Left ventricle myocardium superior (tissue), 1 donor: ENCODE data around the gene UBE2S. TPM values are rescaled to one million over a fixed set of nuclear protein-coding genes. Genes with fewer than 3 reads are reported as not detected.

ENCODE experiments used
- ATAC-seq: fragments of 200-7000 bp; cut with Tn5 transposase; one replicate; pipeline ENCODE4 v1.9.1; 2020; ENCODE audit warnings: mild to moderate bottlenecking, moderate library complexity
- DNase-seq: peaks from one replicate; pipeline ENCODE4 v3.0.0-alpha.2; 2020
- intact Hi-C: fragments of 100-400 bp; cut with micrococcal nuclease; formaldehyde crosslinking; loops from one replicate; pipeline ENCODE4 v1.11.0; 2022
- total RNA-seq: library from RNA; stranded (reverse); fragmentation: NEBNext Ultra II Directional; extraction: Animal tissue kit (Norgen Biotek cat#: 25700); gene quantifications from one replicate; pipeline ENCODE4 v1.2.1, GENCODE V29; 2021
- donor health status: DM: no; HTN: yes; CAD: no; lungs with severe emphysema.

Gene UBE2S
- total RNA-seq, 1 donor from 2014 or later = 24.5 TPM

GRCh38 chr19:55370305-55370988 is 37.1 kb downstream of the UBE2S start, which contains the start of gene IL11:
Gene IL11 (minus strand): TSS chr19:55370463. CDS start chr19:55370310, 153 bp downstream.
- intact Hi-C loops = no loop called here
- ATAC-seq (no peak), DNase-seq (no peak)

GRCh38 chr19:55369653-55370304 is 37.8 kb downstream of the UBE2S start:
- DNase-seq = no peak
- peak; percentile 34 for ATAC-seq
- intact Hi-C loops = no loop called here

GRCh38 chr19:55368701-55369563 is 38.7 kb downstream of the UBE2S start:
- DNase-seq (peak; percentile 41), ATAC-seq (peak; percentile 62)
- intact Hi-C loops = no loop called here

GRCh38 chr19:55368106-55368505 is 39.5 kb downstream of the UBE2S start:
- ATAC-seq = no peak
- intact Hi-C loops = no loop called here

GRCh38 chr19:55366790-55367189 is 40.8 kb downstream of the UBE2S start:
- intact Hi-C loops = no loop called here
- ATAC-seq (no peak), DNase-seq (no peak)

More at GRCh38 chr19:55368106-55368505, 39.5 kb downstream of the UBE2S start:
- DNase-seq = no peak

GRCh38 chr19:55365964-55366363 is 41.6 kb downstream of the UBE2S start:
- intact Hi-C loops = no loop called here
- no peak for DNase-seq
- ATAC-seq = no peak

- intact Hi-C loops = no loop called here
- ATAC-seq = no peak
These were observed 42.3 kb downstream of the UBE2S start for GRCh38 chr19:55365245-55365644.

GRCh38 chr19:55362990-55363716 is 44.4 kb downstream of the UBE2S start, which contains the start of gene GARIN5B:
Gene GARIN5B (minus strand): TSS chr19:55363260. CDS start chr19:55363066, 194 bp downstream.
- intact Hi-C loops = no loop called here
- DNase-seq = no peak

More at GRCh38 chr19:55365245-55365644, 42.3 kb downstream of the UBE2S start:
- DNase-seq = no peak

GRCh38 chr19:55362174-55362989 is 45.2 kb downstream of the UBE2S start:
- DNase-seq = no peak
- ATAC-seq = no peak
- intact Hi-C loops = no loop called here

More at GRCh38 chr19:55362990-55363716, 44.4 kb downstream of the UBE2S start, which contains the start of gene GARIN5B:
- ATAC-seq = no peak

- intact Hi-C loops = no loop called here
- no peak for DNase-seq
- no peak for ATAC-seq
These were observed 46.7 kb downstream of the UBE2S start for GRCh38 chr19:55360902-55361301.

- no peak for DNase-seq
- intact Hi-C loops = no loop called here
- ATAC-seq = no peak
These were observed 48.4 kb downstream of the UBE2S start for GRCh38 chr19:55358943-55359908.

- ATAC-seq = no peak
- intact Hi-C loops = no loop called here
- DNase-seq = no peak
These were observed 49.1 kb downstream of the UBE2S start for GRCh38 chr19:55358493-55358892.

- ATAC-seq = no peak
- no peak for DNase-seq
These were observed 52.3 kb downstream of the UBE2S start for GRCh38 chr19:55355213-55355821.

GRCh38 chr19:55354698-55355212 is 52.8 kb downstream of the UBE2S start, which contains the start of gene COX6B2:
Gene COX6B2 (minus strand): TSS chr19:55354719. CDS start chr19:55354521, 198 bp downstream.
- DNase-seq (no peak), ATAC-seq (no peak)
- intact Hi-C loops = no loop called here

More at GRCh38 chr19:55355213-55355821, 52.3 kb downstream of the UBE2S start:
- intact Hi-C loops = no loop called here

- DNase-seq (peak; percentile 76), ATAC-seq (peak; percentile 91)
- intact Hi-C loops = no loop called here
These were observed 53.5 kb downstream of the UBE2S start for GRCh38 chr19:55353803-55354697.
